Measurements from ENCODE around the gene USP11. TPM values are rescaled to one million over a fixed set of nuclear protein-coding genes. Genes with fewer than 3 reads are reported as not detected.

The USP11 gene
- total RNA-seq, 2 donors from 2014 or later = 50.8 to 68.6 TPM

- no peak overlapping the region for H3K4me3 ChIP-seq
- ATAC-seq (ENCODE audit: insufficient number of reproducible peaks, low FRiP score, low read depth) (no peak), DNase-seq (ENCODE audit: low spot score) (no peak)
- H3K27me3 ChIP-seq (replicated peaks; ENCODE audit: insufficient read depth) = no peaks in the 10 kb centered on the region
- TF ChIP-seq CTCF (IDR thresholded peaks at IDR 0.05) = no peak
- no peaks in the 10 kb centered on the region for H3K9me3 ChIP-seq
- H3K36me3 ChIP-seq = peaks cover 24% of the 10 kb centered on the region
- peaks cover 4 to 26% of the 10 kb centered on the region in 2 donors for H3K4me1 ChIP-seq (ENCODE audit: control insufficient read depth in 1 of 2, low read depth in 2 of 2)
- peak overlapping the region; percentile 79 to 92 for H3K27ac ChIP-seq
Measured at GRCh38 chrX:47216393-47216925, 16.4 kb upstream of the USP11 start.

GRCh38 chrX:47217121-47217851 is 15.5 kb upstream of the USP11 start:
- ATAC-seq (ENCODE audit: insufficient number of reproducible peaks, low FRiP score, low read depth) (peak; percentile 21), DNase-seq (ENCODE audit: low spot score) (no peak)
- H3K36me3 ChIP-seq = peaks cover 17% of the 10 kb centered on the region
- no peaks in the 10 kb centered on the region for H3K27me3 ChIP-seq (replicated peaks; ENCODE audit: insufficient read depth)
- H3K9me3 ChIP-seq = no peaks in the 10 kb centered on the region
- peak overlapping the region; percentile 65 for H3K4me3 ChIP-seq
- peak overlapping the region; percentile 79 to 92 for H3K27ac ChIP-seq
- H3K4me1 ChIP-seq (ENCODE audit: control insufficient read depth in 1 of 2, low read depth in 2 of 2) = peaks cover 4 to 26% of the 10 kb centered on the region in 2 donors
- TF ChIP-seq CTCF (IDR thresholded peaks at IDR 0.05) = no peak

- Histone ChIP-seq H3K36me3 (peaks cover 16% of the 10 kb centered on the region), H3K27ac (peak overlapping the region; percentile 92 to 96), H3K27me3 (replicated peaks; ENCODE audit: insufficient read depth) (no peaks in the 10 kb centered on the region), H3K9me3 (no peaks in the 10 kb centered on the region), H3K4me3 (peak overlapping the region; percentile 81), H3K4me1 (ENCODE audit: control insufficient read depth in 1 of 2, low read depth in 2 of 2) (peaks cover 4 to 26% of the 10 kb centered on the region in 2 donors)
- DNase-seq (ENCODE audit: low spot score) (peak; percentile 92), ATAC-seq (ENCODE audit: insufficient number of reproducible peaks, low FRiP score, low read depth) (peak; percentile 92)
- TF ChIP-seq CTCF (IDR thresholded peaks at IDR 0.05) = no peak
Measured at GRCh38 chrX:47217852-47218279, 14.9 kb upstream of the USP11 start.

DNA sequence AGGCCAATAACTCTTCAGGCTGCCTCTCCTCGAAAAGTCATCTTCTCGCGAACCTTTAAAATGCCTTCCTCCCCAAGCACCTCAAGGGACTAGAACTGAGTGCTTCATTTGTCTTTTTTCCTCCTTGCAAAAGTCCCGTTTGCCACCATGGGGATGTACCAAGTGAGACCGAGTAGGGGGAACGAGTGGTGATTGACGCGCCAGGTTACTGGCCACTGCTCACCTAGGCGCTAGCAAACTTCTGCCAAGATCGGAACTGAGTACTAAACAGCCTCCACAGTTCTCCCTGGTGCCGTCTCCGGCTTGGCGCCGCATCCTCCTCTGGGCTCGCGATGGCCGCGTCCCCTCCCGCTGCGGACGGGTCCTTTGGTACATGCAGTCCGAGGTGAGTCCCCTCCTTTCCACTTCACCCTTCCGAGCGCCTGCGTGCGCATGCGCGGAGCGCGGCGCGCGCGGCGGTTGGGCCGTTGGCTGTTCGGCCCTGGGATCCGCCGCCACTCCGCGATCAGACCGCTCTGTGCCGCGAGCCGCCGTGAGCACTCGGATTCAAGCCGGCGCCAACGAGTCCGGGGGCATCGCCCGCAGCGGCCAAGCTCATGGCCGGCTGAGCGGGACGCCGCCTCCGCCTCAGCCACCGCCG is 14.4 kb upstream of the USP11 start, which contains the start of gene CDK16:
Gene CDK16, plus strand, starts transcription at position 402 of the 640 bp plus-strand sequence. CDS start 4,877 bp downstream, outside the sequence.
- Histone ChIP-seq H3K36me3 (peaks cover 16% of the 10 kb centered on the region), H3K27me3 (replicated peaks; ENCODE audit: insufficient read depth) (no peaks in the 10 kb centered on the region), H3K4me3 (peak within 1 kb of the TSS; percentile 81), H3K27ac (peak within 1 kb of the TSS; percentile 92 to 96), H3K9me3 (no peaks in the 10 kb centered on the region), H3K4me1 (ENCODE audit: control insufficient read depth in 1 of 2, low read depth in 2 of 2) (peaks cover 4 to 26% of the 10 kb centered on the region in 2 donors)
- TF ChIP-seq CTCF (IDR thresholded peaks at IDR 0.05) = no peak
- ATAC-seq (ENCODE audit: insufficient number of reproducible peaks, low FRiP score, low read depth) = peak; percentile 34
- DNase-seq (ENCODE audit: low spot score) = no peak

Measured in thoracic aorta (tissue), 2 donors.